Neural progenitor cell (in vitro differentiated cells): ENCODE data around the gene HRH2. TPM values are rescaled to one million over a fixed set of nuclear protein-coding genes. Genes with fewer than 3 reads are reported as not detected.

Experiments used
- DNase-seq: peaks from one replicate; pipeline ENCODE4 v3.0.0-alpha.2; 2016; ENCODE audit warnings: low spot score
- H2AFZ ChIP-seq: fragments of 200-600 bp; sonication (generic); replicated peaks from 2 replicates; pipeline ENCODE4 v1.6.1; 2016; ENCODE audit warnings: antibody characterized with exemption
- H3F3A ChIP-seq: fragments of 200-600 bp; sonication (generic); 2 replicates; pipeline ENCODE4 v1.6.1; 2016; ENCODE audit warnings: antibody characterized with exemption, low read depth
- H3K27ac ChIP-seq: fragments of 200-600 bp; sonication (generic); 2 replicates; pipeline ENCODE4 v1.5.1; 2016; ENCODE audit warnings: mild to moderate bottlenecking
- H3K27me3 ChIP-seq: fragments of 200-600 bp; sonication (generic); 2 replicates; pipeline ENCODE4 v1.6.1; 2016; ENCODE audit warnings: mild to moderate bottlenecking, moderate library complexity
- H3K36me3 ChIP-seq: fragments of 200-600 bp; sonication (generic); 2 replicates; pipeline ENCODE4 v1.5.1; 2016
- H3K4me1 ChIP-seq: fragments of 200-600 bp; sonication (generic); 2 replicates; pipeline ENCODE4 v1.6.1; 2016; ENCODE audit warnings: mixed run types
- H3K4me2 ChIP-seq: fragments of 200-600 bp; sonication (generic); 2 replicates; pipeline ENCODE4 v1.6.1; 2016
- H3K4me3 ChIP-seq: fragments of 200-600 bp; sonication (generic); 2 replicates; pipeline ENCODE4 v1.5.1; 2016
- H3K79me2 ChIP-seq: fragments of 200-600 bp; sonication (generic); 2 replicates; pipeline ENCODE4 v1.6.1; 2016; ENCODE audit warnings: low read depth
- H3K9ac ChIP-seq: fragments of 200-600 bp; sonication (generic); 2 replicates; pipeline ENCODE4 v1.6.1; 2016
- H3K9me3 ChIP-seq: fragments of 200-600 bp; sonication (generic); 2 replicates; pipeline ENCODE4 v1.5.1; 2016; ENCODE audit warnings: low read depth
- H4K20me1 ChIP-seq: fragments of 200-600 bp; sonication (generic); 2 replicates; pipeline ENCODE4 v1.6.1; 2016; ENCODE audit warnings: low read depth
- H3K27ac Mint-ChIP-seq: 3 replicates; pipeline ENCODE4 v1.8.0; 2021; ENCODE audit warnings: mixed read lengths
- H3K27me3 Mint-ChIP-seq: 2 replicates; pipeline ENCODE4 v1.8.0; 2022; ENCODE audit warnings: low read depth, mild to moderate bottlenecking, inconsistent platforms, moderate library complexity, mixed read lengths; ENCODE audit not compliant: insufficient read depth
- H3K36me3 Mint-ChIP-seq: 3 replicates; pipeline ENCODE4 v1.8.0; 2021; ENCODE audit warnings: mixed read lengths
- H3K4me1 Mint-ChIP-seq: 3 replicates; pipeline ENCODE4 v1.8.0; 2021; ENCODE audit warnings: mixed read lengths
- H3K4me3 Mint-ChIP-seq: 3 replicates; pipeline ENCODE4 v1.8.0; 2021; ENCODE audit warnings: mild to moderate bottlenecking, moderate library complexity, mixed read lengths
- H3K9me3 Mint-ChIP-seq: 3 replicates; pipeline ENCODE4 v1.8.0; 2020; ENCODE audit warnings: mixed read lengths
- EZH2 ChIP-seq: fragments of 200-600 bp; sonication (generic); IDR thresholded peaks from 2 replicates; pipeline ENCODE4 v1.6.1; 2017; ENCODE audit warnings: antibody characterized with exemption, mild to moderate bottlenecking, moderate library complexity
- EZH2phosphoT487 ChIP-seq: fragments of 200-600 bp; sonication (generic); IDR thresholded peaks from 2 replicates; pipeline ENCODE4 v1.6.1; 2017; ENCODE audit warnings: antibody characterized with exemption
- total RNA-seq: library from RNA; depleted of rRNA; stranded (reverse); fragments of >200 nt; gene quantifications from 2 replicates; pipeline ENCODE4 v1.2.3, GENCODE V29; 2015; ENCODE audit warnings: low replicate concordance
- TF ChIP-seq, protein P1 (sequence below): fragments of 200-600 bp; sonication (generic); IDR thresholded peaks from 2 replicates; pipeline ENCODE4 v1.5.1; 2017; ENCODE audit warnings: antibody characterized with exemption, mild to moderate bottlenecking

Gene HRH2
- total RNA-seq, 1 donor from 2014 or later, result not detected

DNA sequence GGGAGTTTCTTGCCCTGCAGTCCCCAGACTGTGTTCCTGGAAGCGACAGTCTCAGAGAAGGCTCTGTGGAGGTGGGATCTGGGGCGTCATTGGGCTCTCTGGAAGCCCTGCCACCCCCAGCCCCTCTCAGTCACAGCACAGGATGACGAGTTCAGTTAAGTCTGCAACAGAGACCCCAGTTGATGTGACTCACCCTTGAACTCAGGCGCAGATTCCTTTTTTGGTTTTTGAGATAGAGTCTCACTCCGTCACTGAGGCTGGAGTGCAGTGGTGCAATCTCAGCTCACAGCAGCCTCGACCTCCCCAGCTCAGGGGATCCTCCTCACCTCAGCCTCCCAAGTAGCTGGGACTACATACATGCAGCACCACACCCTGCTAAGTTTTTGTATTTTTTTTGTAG is 8.3 kb downstream of the HRH2 start:
- no peaks in the 10 kb centered on the region for H3K9me3 Mint-ChIP-seq
- Histone ChIP-seq H3K27ac (no peak overlapping the region), H3K79me2 (no peaks in the 10 kb centered on the region), H4K20me1 (no peaks in the 10 kb centered on the region), H2AFZ (no peak overlapping the region), H3K9me3 (no peaks in the 10 kb centered on the region), H3F3A (no peaks in the 10 kb centered on the region), H3K27me3 (no peaks in the 10 kb centered on the region), H3K4me3 (no peak overlapping the region), H3K9ac (no peak overlapping the region), H3K4me1 (no peaks in the 10 kb centered on the region), H3K36me3 (no peaks in the 10 kb centered on the region), H3K4me2 (no peak overlapping the region)
- no peak overlapping the region for H3K27ac Mint-ChIP-seq
- TF ChIP-seq, protein P1, sequence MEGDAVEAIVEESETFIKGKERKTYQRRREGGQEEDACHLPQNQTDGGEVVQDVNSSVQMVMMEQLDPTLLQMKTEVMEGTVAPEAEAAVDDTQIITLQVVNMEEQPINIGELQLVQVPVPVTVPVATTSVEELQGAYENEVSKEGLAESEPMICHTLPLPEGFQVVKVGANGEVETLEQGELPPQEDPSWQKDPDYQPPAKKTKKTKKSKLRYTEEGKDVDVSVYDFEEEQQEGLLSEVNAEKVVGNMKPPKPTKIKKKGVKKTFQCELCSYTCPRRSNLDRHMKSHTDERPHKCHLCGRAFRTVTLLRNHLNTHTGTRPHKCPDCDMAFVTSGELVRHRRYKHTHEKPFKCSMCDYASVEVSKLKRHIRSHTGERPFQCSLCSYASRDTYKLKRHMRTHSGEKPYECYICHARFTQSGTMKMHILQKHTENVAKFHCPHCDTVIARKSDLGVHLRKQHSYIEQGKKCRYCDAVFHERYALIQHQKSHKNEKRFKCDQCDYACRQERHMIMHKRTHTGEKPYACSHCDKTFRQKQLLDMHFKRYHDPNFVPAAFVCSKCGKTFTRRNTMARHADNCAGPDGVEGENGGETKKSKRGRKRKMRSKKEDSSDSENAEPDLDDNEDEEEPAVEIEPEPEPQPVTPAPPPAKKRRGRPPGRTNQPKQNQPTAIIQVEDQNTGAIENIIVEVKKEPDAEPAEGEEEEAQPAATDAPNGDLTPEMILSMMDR, result no peak
- TF ChIP-seq EZH2phosphoT487, result no peak
- no peak for TF ChIP-seq EZH2
- H3K36me3 Mint-ChIP-seq, result no peaks in the 10 kb centered on the region
- H3K4me1 Mint-ChIP-seq, result peaks cover 10% of the 10 kb centered on the region
- no peak overlapping the region for H3K4me3 Mint-ChIP-seq
- peaks cover 14% of the 10 kb centered on the region for H3K27me3 Mint-ChIP-seq
- no peak for DNase-seq

DNA sequence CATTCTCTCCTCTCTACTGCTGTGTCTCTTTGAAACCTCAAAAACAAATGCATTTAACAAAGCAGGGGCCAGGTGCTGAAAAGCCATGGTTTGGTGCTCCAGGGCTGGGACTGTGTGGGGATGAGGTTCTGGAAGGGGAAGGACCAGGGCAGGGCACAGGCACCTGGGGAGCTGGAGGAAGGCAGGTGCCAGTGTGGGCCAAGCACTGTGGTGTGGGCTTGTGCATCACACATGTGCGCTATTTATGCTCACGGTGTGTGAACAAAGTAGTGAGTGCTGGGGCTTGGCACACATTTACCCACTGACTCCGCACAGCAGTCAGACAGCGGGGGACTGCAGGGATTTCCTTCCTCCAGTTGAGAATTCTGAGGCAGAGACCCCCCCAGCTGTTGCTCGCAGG is 10.1 kb downstream of the HRH2 start:
- H3K27me3 Mint-ChIP-seq, result peaks cover 12% of the 10 kb centered on the region
- no peak overlapping the region for H3K9ac ChIP-seq
- H3K27ac ChIP-seq, result no peak overlapping the region
- no peaks in the 10 kb centered on the region for H4K20me1 ChIP-seq
- H3K4me3 ChIP-seq, result no peak overlapping the region
- peaks cover 10% of the 10 kb centered on the region for H3K4me1 Mint-ChIP-seq
- no peaks in the 10 kb centered on the region for H3K36me3 ChIP-seq
- no peak overlapping the region for H2AFZ ChIP-seq
- DNase-seq, result no peak
- H3K4me3 Mint-ChIP-seq, result no peak overlapping the region
- TF ChIP-seq EZH2phosphoT487 (no peak), EZH2 (no peak)
- TF ChIP-seq, protein P1, result no peak
- H3K27me3 ChIP-seq, result no peaks in the 10 kb centered on the region
- no peaks in the 10 kb centered on the region for H3K4me1 ChIP-seq
- H3K27ac Mint-ChIP-seq, result no peak overlapping the region
- H3K36me3 Mint-ChIP-seq, result no peaks in the 10 kb centered on the region
- no peaks in the 10 kb centered on the region for H3K79me2 ChIP-seq
- H3F3A ChIP-seq, result no peaks in the 10 kb centered on the region
- H3K9me3 Mint-ChIP-seq, result no peaks in the 10 kb centered on the region
- H3K9me3 ChIP-seq, result no peaks in the 10 kb centered on the region
- H3K4me2 ChIP-seq, result no peak overlapping the region

DNA sequence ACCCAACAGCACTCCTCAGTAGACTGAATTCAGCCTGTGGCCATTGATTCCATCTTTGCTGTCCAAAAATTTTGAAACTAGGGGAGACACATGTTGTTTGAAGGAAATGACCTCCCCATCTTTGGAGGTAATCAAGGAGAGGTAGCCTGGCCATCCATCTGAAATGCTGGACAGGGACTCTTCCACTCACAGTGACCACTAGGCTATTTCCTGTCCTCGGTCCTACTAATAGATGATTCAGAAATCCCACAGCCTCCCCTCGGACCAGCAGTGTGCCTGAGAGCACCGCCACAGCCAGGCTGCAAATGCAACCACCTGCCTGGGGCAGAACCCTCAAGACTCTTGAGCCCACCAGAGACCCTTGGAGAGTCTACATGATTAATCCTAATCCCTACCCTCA is 12.5 kb downstream of the HRH2 start:
- H3K4me3 ChIP-seq, result no peak overlapping the region
- H3K9ac ChIP-seq, result no peak overlapping the region
- H3K27ac Mint-ChIP-seq, result no peak overlapping the region
- H4K20me1 ChIP-seq, result no peaks in the 10 kb centered on the region
- H3K27ac ChIP-seq, result no peak overlapping the region
- H3K79me2 ChIP-seq, result no peaks in the 10 kb centered on the region
- no peaks in the 10 kb centered on the region for H3F3A ChIP-seq
- no peaks in the 10 kb centered on the region for H3K36me3 Mint-ChIP-seq
- H3K4me3 Mint-ChIP-seq, result no peak overlapping the region
- no peak overlapping the region for H3K4me2 ChIP-seq
- no peaks in the 10 kb centered on the region for H3K4me1 ChIP-seq
- no peaks in the 10 kb centered on the region for H3K36me3 ChIP-seq
- peaks cover 3% of the 10 kb centered on the region for H3K4me1 Mint-ChIP-seq
- peaks cover 9% of the 10 kb centered on the region for H3K27me3 Mint-ChIP-seq
- no peak for TF ChIP-seq EZH2
- TF ChIP-seq EZH2phosphoT487, result no peak
- TF ChIP-seq, protein P1, result no peak
- H2AFZ ChIP-seq, result no peak overlapping the region
- no peaks in the 10 kb centered on the region for H3K9me3 Mint-ChIP-seq
- no peak for DNase-seq
- H3K27me3 ChIP-seq, result no peaks in the 10 kb centered on the region
- no peaks in the 10 kb centered on the region for H3K9me3 ChIP-seq

DNA sequence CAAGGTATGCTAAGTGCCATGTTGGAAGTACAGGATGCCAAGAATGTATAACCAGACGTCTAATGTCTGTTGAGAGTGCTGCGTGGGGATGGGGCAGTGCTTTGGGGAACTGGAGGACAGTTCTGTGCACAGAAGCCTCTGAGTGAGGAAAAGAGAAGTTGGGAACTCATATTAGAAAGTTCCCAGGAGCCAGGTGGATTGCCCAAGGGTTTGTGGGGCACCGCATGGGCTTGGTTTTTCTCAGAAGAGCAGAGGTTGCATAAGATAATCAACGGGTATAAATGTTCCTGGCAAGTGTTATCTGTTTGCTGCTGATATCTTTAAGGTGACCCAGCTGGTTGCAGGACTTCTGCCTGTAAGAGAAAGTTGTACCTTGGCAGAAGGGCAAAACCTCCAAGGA is 13.1 kb downstream of the HRH2 start:
- Histone ChIP-seq H3K27ac (no peak overlapping the region), H3K36me3 (no peaks in the 10 kb centered on the region), H3K4me1 (no peaks in the 10 kb centered on the region), H3F3A (no peaks in the 10 kb centered on the region), H2AFZ (no peak overlapping the region), H3K4me3 (no peak overlapping the region), H3K9me3 (no peaks in the 10 kb centered on the region), H4K20me1 (no peaks in the 10 kb centered on the region), H3K79me2 (no peaks in the 10 kb centered on the region), H3K27me3 (no peaks in the 10 kb centered on the region), H3K9ac (no peak overlapping the region), H3K4me2 (no peak overlapping the region)
- Mint-ChIP-seq H3K27me3 (peaks cover 7% of the 10 kb centered on the region), H3K9me3 (no peaks in the 10 kb centered on the region), H3K4me3 (no peak overlapping the region), H3K36me3 (no peaks in the 10 kb centered on the region), H3K4me1 (peaks cover 3% of the 10 kb centered on the region), H3K27ac (peak overlapping the region; percentile 60)
- no peak for TF ChIP-seq EZH2phosphoT487
- TF ChIP-seq EZH2, result no peak
- TF ChIP-seq, protein P1, result no peak
- DNase-seq, result no peak
